ENCODE results near the gene NEURL3. TPM values are rescaled to one million over a fixed set of nuclear protein-coding genes. Genes with fewer than 3 reads are reported as not detected.

The NEURL3 gene
- total RNA-seq, 4 donors from 2014 or later, result not detected

GRCh38 chr2:96452053-96452452 lies 53.1 kb downstream of the NEURL3 start:
- Histone ChIP-seq H3K4me3 (no peak overlapping the region), H3K9me3 (no peaks in the 10 kb centered on the region), H3K4me1 (no peaks in the 10 kb centered on the region), H3K36me3 (no peaks in the 10 kb centered on the region), H3K27ac (no peak overlapping the region), H3K27me3 (no peaks in the 10 kb centered on the region)
- no peak for ATAC-seq
- 80 to 86% methylated on average over 2 to 3 of the region's 6 CpGs for WGBS, 2 donors (ENCODE audit: low coverage in 1 of 2)
- TF ChIP-seq CTCF (IDR thresholded peaks at IDR 0.05), result no peak
- TF ChIP-seq POLR2A (IDR thresholded peaks at IDR 0.05), result no peak
- TF ChIP-seq EP300 (IDR thresholded peaks at IDR 0.05), result no peak
- TF ChIP-seq POLR2AphosphoS5 (IDR thresholded peaks at IDR 0.05), result no peak

GRCh38 chr2:96449637-96450036 lies 55.5 kb downstream of the NEURL3 start:
- Histone ChIP-seq H3K27me3 (no peaks in the 10 kb centered on the region), H3K27ac (no peak overlapping the region), H3K36me3 (no peaks in the 10 kb centered on the region), H3K4me1 (no peaks in the 10 kb centered on the region), H3K4me3 (no peak overlapping the region), H3K9me3 (no peaks in the 10 kb centered on the region)
- TF ChIP-seq POLR2AphosphoS5 (IDR thresholded peaks at IDR 0.05) (no peak), POLR2A (IDR thresholded peaks at IDR 0.05) (no peak), EP300 (IDR thresholded peaks at IDR 0.05) (no peak), CTCF (IDR thresholded peaks at IDR 0.05) (no peak)
- ATAC-seq, result no peak
- 58 to 70% methylated on average over 3 to 5 of the region's 6 CpGs for WGBS, 2 donors (ENCODE audit: low coverage in 1 of 2)

GRCh38 chr2:96449174-96449573 lies 56.0 kb downstream of the NEURL3 start:
- no peaks in the 10 kb centered on the region for H3K36me3 ChIP-seq
- H3K4me3 ChIP-seq, result no peak overlapping the region
- WGBS, 2 donors (ENCODE audit: low coverage in 1 of 2), result 78 to 79% methylated on average over 2 of the region's 2 CpGs
- H3K27ac ChIP-seq, result no peak overlapping the region
- ATAC-seq, result no peak
- no peaks in the 10 kb centered on the region for H3K27me3 ChIP-seq
- H3K9me3 ChIP-seq, result no peaks in the 10 kb centered on the region
- TF ChIP-seq POLR2AphosphoS5 (IDR thresholded peaks at IDR 0.05) (no peak), CTCF (IDR thresholded peaks at IDR 0.05) (no peak), EP300 (IDR thresholded peaks at IDR 0.05) (no peak), POLR2A (IDR thresholded peaks at IDR 0.05) (no peak)
- no peaks in the 10 kb centered on the region for H3K4me1 ChIP-seq

GRCh38 chr2:96447726-96448125 lies 57.4 kb downstream of the NEURL3 start:
- ATAC-seq, result no peak
- no peaks in the 10 kb centered on the region for H3K4me1 ChIP-seq
- no peak overlapping the region for H3K4me3 ChIP-seq
- H3K27ac ChIP-seq, result no peak overlapping the region
- TF ChIP-seq POLR2A (IDR thresholded peaks at IDR 0.05), result no peak
- no peak for TF ChIP-seq EP300 (IDR thresholded peaks at IDR 0.05)
- TF ChIP-seq POLR2AphosphoS5 (IDR thresholded peaks at IDR 0.05), result no peak
- TF ChIP-seq CTCF (IDR thresholded peaks at IDR 0.05), result no peak
- H3K9me3 ChIP-seq, result no peaks in the 10 kb centered on the region
- H3K36me3 ChIP-seq, result no peaks in the 10 kb centered on the region
- H3K27me3 ChIP-seq, result no peaks in the 10 kb centered on the region

Other genes with a start within 250 kb of the NEURL3 start
- 10 to 100 TPM; 39.4 to 73.8 (median 43.9) TPM for gene TMEM127, start 239.4 kb downstream of the NEURL3 start, total RNA-seq
- 100 to 1,000 TPM in 1 of 4 donors, 10 to 100 TPM in 3; 60.7 to 107 (median 84.8) TPM for gene CIAO1, start 239.1 kb downstream of the NEURL3 start, total RNA-seq
- 100 to 1,000 TPM in 2 of 4 donors, 10 to 100 TPM in 2; 63.4 to 108 (median 98.3) TPM for gene SNRNP200, start 199.8 kb downstream of the NEURL3 start, total RNA-seq
- 1 to 10 TPM in 1 of 4 donors, under 1 TPM in 2, not detected in 1; 0.27 to 1.0 (median 0.89) TPM for gene ITPRIPL1, start 180.0 kb downstream of the NEURL3 start, total RNA-seq
- under 1 TPM in 3 of 4 donors, not detected in 1; 0.40 to 0.59 (median 0.54) TPM for gene NCAPH, start 169.6 kb downstream of the NEURL3 start, total RNA-seq
- gene ARID5A, start 31.4 kb upstream of the NEURL3 start, total RNA-seq, result 10 to 100 TPM; 40.0 to 98.5 (median 53.9) TPM
- 10 to 100 TPM; 50.9 to 66.7 (median 60.6) TPM for gene KANSL3, start 133.0 kb upstream of the NEURL3 start, total RNA-seq
- gene FER1L5, start 137.4 kb upstream of the NEURL3 start, total RNA-seq, result not detected
- gene LMAN2L, start 234.7 kb upstream of the NEURL3 start, total RNA-seq, result 10 to 100 TPM; 18.1 to 22.9 (median 21.5) TPM

All from gastroesophageal sphincter (tissue), 4 donors.